Measurements from ENCODE around the gene ZFP1. TPM values are rescaled to one million over a fixed set of nuclear protein-coding genes. Genes with fewer than 3 reads are reported as not detected.

The ZFP1 gene
- total RNA-seq, 1 donor from 2014 or later = 29.4 TPM

Other genes starting within 250 kb of the ZFP1 start
- 94.4 TPM for gene WDR59, start 163.4 kb upstream of the ZFP1 start, total RNA-seq (ENCODE audit: insufficient read depth, low replicate concordance)
- gene ZNRF1, start 149.5 kb upstream of the ZFP1 start, total RNA-seq (ENCODE audit: insufficient read depth, low replicate concordance) = 9.9 TPM
- 0.48 TPM for gene LDHD, start 31.7 kb upstream of the ZFP1 start, total RNA-seq (ENCODE audit: insufficient read depth, low replicate concordance)
- not detected for gene CTRB2, start 58.6 kb downstream of the ZFP1 start, total RNA-seq (ENCODE audit: insufficient read depth, low replicate concordance)
- gene CTRB1, start 70.5 kb downstream of the ZFP1 start, total RNA-seq (ENCODE audit: insufficient read depth, low replicate concordance) = not detected
- gene BCAR1, start 103.1 kb downstream of the ZFP1 start, total RNA-seq (ENCODE audit: insufficient read depth, low replicate concordance) = 30.1 TPM

Measured in umbilical cord (tissue), 1 donor.